GM23338 (cell line): ENCODE measurements around the gene SYNE2. TPM values are rescaled to one million over a fixed set of nuclear protein-coding genes. Genes with fewer than 3 reads are reported as not detected.

Source experiments
- ATAC-seq: fragments of 200-7000 bp; cut with Tn5 transposase; 3 replicates; pipeline ENCODE4 v1.9.1; 2020
- DNase-seq: peaks from one replicate; pipeline ENCODE4 v3.0.0-alpha.2; 2015; ENCODE audit warnings: low spot score
- H2AFZ ChIP-seq: fragments of 200-600 bp; sonication (generic); 2 replicates; pipeline ENCODE4 v1.8.0; 2016; ENCODE audit warnings: antibody characterized with exemption, mild to moderate bottlenecking, moderate library complexity
- H3F3A ChIP-seq: fragments of 200-600 bp; sonication (generic); replicated peaks from 2 replicates; pipeline ENCODE4 v1.8.0; 2017; ENCODE audit warnings: antibody characterized with exemption, mixed run types, low read depth
- H3K27ac ChIP-seq: fragments of 200-600 bp; sonication (generic); 2 replicates; pipeline ENCODE4 v1.6.1; 2016; ENCODE audit warnings: low read depth
- H3K27me3 ChIP-seq: fragments of 200-600 bp; sonication (generic); 2 replicates; pipeline ENCODE4 v1.8.0; 2016; ENCODE audit warnings: mild to moderate bottlenecking, mixed run types, moderate library complexity; ENCODE audit not compliant: insufficient read depth
- H3K36me3 ChIP-seq: fragments of 200-600 bp; sonication (generic); 2 replicates; pipeline ENCODE4 v1.8.0; 2016; ENCODE audit warnings: mild to moderate bottlenecking; ENCODE audit not compliant: insufficient read depth
- H3K4me1 ChIP-seq: fragments of 200-600 bp; sonication (generic); 2 replicates; pipeline ENCODE4 v1.8.0; 2016; ENCODE audit warnings: mild to moderate bottlenecking, moderate library complexity; ENCODE audit not compliant: insufficient read depth
- H3K4me2 ChIP-seq: fragments of 200-600 bp; sonication (generic); 2 replicates; pipeline ENCODE4 v1.7.1; 2017; ENCODE audit warnings: mixed run types
- H3K4me3 ChIP-seq: fragments of 200-600 bp; sonication (generic); 2 replicates; pipeline ENCODE4 v1.6.1; 2016; ENCODE audit warnings: mixed run types
- H3K79me2 ChIP-seq: fragments of 200-600 bp; sonication (generic); replicated peaks from 2 replicates; pipeline ENCODE4 v1.8.0; 2017; ENCODE audit warnings: mild to moderate bottlenecking; ENCODE audit not compliant: insufficient read depth
- H3K9me2 ChIP-seq: fragments of 200-600 bp; sonication (generic); 2 replicates; pipeline ENCODE4 v1.8.0; 2017; ENCODE audit not compliant: insufficient read depth
- H4K20me1 ChIP-seq: fragments of 200-600 bp; sonication (generic); replicated peaks from 2 replicates; pipeline ENCODE4 v1.8.0; 2017; ENCODE audit warnings: mild to moderate bottlenecking; ENCODE audit not compliant: insufficient read depth
- H3K27ac Mint-ChIP-seq: 2 replicates; pipeline ENCODE4 v1.8.0; 2020; ENCODE audit warnings: inconsistent platforms, mild to moderate bottlenecking, moderate library complexity, mixed read lengths
- H3K27me3 Mint-ChIP-seq: 3 replicates; pipeline ENCODE4 v1.8.0; 2022; ENCODE audit warnings: low read depth, mild to moderate bottlenecking, moderate library complexity, mixed read lengths, inconsistent platforms; ENCODE audit not compliant: insufficient read depth, poor library complexity
- H3K36me3 Mint-ChIP-seq: 3 replicates; pipeline ENCODE4 v1.8.0; 2021; ENCODE audit warnings: low read depth, mild to moderate bottlenecking, inconsistent platforms, moderate library complexity, mixed read lengths
- H3K4me1 Mint-ChIP-seq: 3 replicates; pipeline ENCODE4 v1.8.0; 2020; ENCODE audit warnings: mild to moderate bottlenecking, inconsistent platforms, mixed read lengths
- H3K4me3 Mint-ChIP-seq: 3 replicates; pipeline ENCODE4 v1.8.0; 2021; ENCODE audit warnings: moderate library complexity, mild to moderate bottlenecking, inconsistent platforms, mixed read lengths
- H3K9me3 Mint-ChIP-seq: 3 replicates; pipeline ENCODE4 v1.8.0; 2020; ENCODE audit warnings: moderate library complexity, mild to moderate bottlenecking, inconsistent platforms, mixed read lengths
- CREB1 ChIP-seq: fragments of 250-450 bp; sonication (Bioruptor Pico); IDR thresholded peaks from 2 replicates; pipeline ENCODE4 v1.5.0; 2020; ENCODE audit warnings: low read depth, mild to moderate bottlenecking, moderate library complexity
- EZH2 ChIP-seq: fragments of 200-600 bp; sonication (generic); IDR thresholded peaks from one replicate; pipeline ENCODE4 v1.8.0; 2017; ENCODE audit warnings: antibody characterized with exemption, mild to moderate bottlenecking, low read depth; ENCODE audit not compliant: unreplicated experiment
- EZH2phosphoT487 ChIP-seq: fragments of 200-600 bp; sonication (generic); IDR thresholded peaks from one replicate; pipeline ENCODE4 v1.8.1; 2018; ENCODE audit warnings: antibody characterized with exemption; ENCODE audit not compliant: unreplicated experiment
- NANOG ChIP-seq: IDR thresholded peaks from 2 replicates; pipeline ENCODE4 v1.6.1; 2016; ENCODE audit warnings: antibody characterized with exemption, borderline replicate concordance
- POLR2AphosphoS5 ChIP-seq: IDR thresholded peaks from 2 replicates; pipeline ENCODE4 v1.6.1; 2016; ENCODE audit warnings: antibody characterized with exemption, low read depth
- ZNF331 ChIP-seq: fragments of 250-450 bp; sonication (Bioruptor Pico); IDR thresholded peaks from 2 replicates; pipeline ENCODE4 v1.5.0; 2020; ENCODE audit warnings: low read depth, mild to moderate bottlenecking, moderate library complexity
- polyA plus RNA-seq: library from polyadenylated mRNA; unstranded; fragments of >200 nt; fragmentation: Nextera tagmentation; extraction: Ambion mirVana; gene quantifications from 2 replicates; pipeline ENCODE4 v1.2.1, GENCODE V29; 2016
- total RNA-seq: library from RNA; depleted of rRNA; stranded (reverse); fragments of >200 nt; shearing (Covaris generic); gene quantifications from 2 replicates; pipeline ENCODE4 v1.2.3, GENCODE V29; 2014
- TF ChIP-seq, protein P1 (sequence below), 2 experiments: fragments of 200-600 bp in 1 of 2; sonication (generic) in 1 of 2; conservative IDR thresholded peaks; 2 replicates each; pipeline versions ENCODE4 v1.5.1 to v1.6.1; 2016 to 2017; ENCODE audit warnings: antibody characterized with exemption in 2 of 2, low read depth in 2 of 2, mild to moderate bottlenecking in 2 of 2, moderate library complexity in 1 of 2
- TF ChIP-seq, protein P2 (sequence below): IDR thresholded peaks from one replicate; pipeline ENCODE4 v1.6.1; 2018; ENCODE audit warnings: antibody characterized with exemption; ENCODE audit not compliant: unreplicated experiment
- TF ChIP-seq, protein P3 (sequence below): IDR thresholded peaks from 2 replicates; pipeline ENCODE4 v1.6.1; 2016; ENCODE audit warnings: antibody characterized with exemption

Gene SYNE2
- total and polyA plus RNA-seq, 2 experiments from 2014 or later: 34.3 to 86.5 TPM

DNA sequence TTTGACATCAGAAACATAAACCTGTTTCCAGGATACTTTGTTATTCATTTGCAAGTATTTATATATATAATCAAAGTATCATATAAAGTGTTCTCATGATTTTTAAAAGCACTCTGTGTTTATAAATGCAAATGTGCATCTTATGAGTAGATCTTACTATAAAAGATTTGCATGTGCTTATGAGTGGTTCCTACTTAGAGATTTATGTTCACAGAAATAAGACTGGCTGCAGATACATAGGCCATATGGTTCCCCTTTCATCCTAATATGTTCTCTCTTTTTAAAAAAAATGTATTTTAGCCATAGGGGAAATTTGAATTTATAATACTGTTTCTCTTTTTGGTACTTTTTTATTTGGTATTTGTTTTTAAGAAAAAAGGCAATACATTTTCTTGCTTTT, 267.2 kb downstream of the SYNE2 start:
- H3K9me3 Mint-ChIP-seq: no peaks in the 10 kb centered on the region
- H3K9me2 ChIP-seq: no peaks in the 10 kb centered on the region
- peaks cover 21% of the 10 kb centered on the region for H3K36me3 Mint-ChIP-seq
- no peak overlapping the region for H3K4me2 ChIP-seq
- no peak for ATAC-seq
- H3F3A ChIP-seq: no peaks in the 10 kb centered on the region
- no peaks in the 10 kb centered on the region for H3K27me3 Mint-ChIP-seq
- H3K27ac ChIP-seq: no peak overlapping the region
- H3K27me3 ChIP-seq: no peaks in the 10 kb centered on the region
- no peak overlapping the region for H2AFZ ChIP-seq
- H3K27ac Mint-ChIP-seq: no peak overlapping the region
- no peaks in the 10 kb centered on the region for H3K4me1 ChIP-seq
- TF ChIP-seq, protein P1, sequence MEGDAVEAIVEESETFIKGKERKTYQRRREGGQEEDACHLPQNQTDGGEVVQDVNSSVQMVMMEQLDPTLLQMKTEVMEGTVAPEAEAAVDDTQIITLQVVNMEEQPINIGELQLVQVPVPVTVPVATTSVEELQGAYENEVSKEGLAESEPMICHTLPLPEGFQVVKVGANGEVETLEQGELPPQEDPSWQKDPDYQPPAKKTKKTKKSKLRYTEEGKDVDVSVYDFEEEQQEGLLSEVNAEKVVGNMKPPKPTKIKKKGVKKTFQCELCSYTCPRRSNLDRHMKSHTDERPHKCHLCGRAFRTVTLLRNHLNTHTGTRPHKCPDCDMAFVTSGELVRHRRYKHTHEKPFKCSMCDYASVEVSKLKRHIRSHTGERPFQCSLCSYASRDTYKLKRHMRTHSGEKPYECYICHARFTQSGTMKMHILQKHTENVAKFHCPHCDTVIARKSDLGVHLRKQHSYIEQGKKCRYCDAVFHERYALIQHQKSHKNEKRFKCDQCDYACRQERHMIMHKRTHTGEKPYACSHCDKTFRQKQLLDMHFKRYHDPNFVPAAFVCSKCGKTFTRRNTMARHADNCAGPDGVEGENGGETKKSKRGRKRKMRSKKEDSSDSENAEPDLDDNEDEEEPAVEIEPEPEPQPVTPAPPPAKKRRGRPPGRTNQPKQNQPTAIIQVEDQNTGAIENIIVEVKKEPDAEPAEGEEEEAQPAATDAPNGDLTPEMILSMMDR (conservative IDR thresholded peaks at IDR 0.05; ENCODE audit: low read depth in 2 of 2): no peak
- TF ChIP-seq CREB1 (CRISPR knock-in tag) (no peak), EZH2 (no peak), POLR2AphosphoS5 (no peak), ZNF331 (CRISPR knock-in tag) (no peak), NANOG (no peak)
- TF ChIP-seq, protein P2, sequence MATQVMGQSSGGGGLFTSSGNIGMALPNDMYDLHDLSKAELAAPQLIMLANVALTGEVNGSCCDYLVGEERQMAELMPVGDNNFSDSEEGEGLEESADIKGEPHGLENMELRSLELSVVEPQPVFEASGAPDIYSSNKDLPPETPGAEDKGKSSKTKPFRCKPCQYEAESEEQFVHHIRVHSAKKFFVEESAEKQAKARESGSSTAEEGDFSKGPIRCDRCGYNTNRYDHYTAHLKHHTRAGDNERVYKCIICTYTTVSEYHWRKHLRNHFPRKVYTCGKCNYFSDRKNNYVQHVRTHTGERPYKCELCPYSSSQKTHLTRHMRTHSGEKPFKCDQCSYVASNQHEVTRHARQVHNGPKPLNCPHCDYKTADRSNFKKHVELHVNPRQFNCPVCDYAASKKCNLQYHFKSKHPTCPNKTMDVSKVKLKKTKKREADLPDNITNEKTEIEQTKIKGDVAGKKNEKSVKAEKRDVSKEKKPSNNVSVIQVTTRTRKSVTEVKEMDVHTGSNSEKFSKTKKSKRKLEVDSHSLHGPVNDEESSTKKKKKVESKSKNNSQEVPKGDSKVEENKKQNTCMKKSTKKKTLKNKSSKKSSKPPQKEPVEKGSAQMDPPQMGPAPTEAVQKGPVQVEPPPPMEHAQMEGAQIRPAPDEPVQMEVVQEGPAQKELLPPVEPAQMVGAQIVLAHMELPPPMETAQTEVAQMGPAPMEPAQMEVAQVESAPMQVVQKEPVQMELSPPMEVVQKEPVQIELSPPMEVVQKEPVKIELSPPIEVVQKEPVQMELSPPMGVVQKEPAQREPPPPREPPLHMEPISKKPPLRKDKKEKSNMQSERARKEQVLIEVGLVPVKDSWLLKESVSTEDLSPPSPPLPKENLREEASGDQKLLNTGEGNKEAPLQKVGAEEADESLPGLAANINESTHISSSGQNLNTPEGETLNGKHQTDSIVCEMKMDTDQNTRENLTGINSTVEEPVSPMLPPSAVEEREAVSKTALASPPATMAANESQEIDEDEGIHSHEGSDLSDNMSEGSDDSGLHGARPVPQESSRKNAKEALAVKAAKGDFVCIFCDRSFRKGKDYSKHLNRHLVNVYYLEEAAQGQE: no peak
- TF ChIP-seq, protein P3, sequence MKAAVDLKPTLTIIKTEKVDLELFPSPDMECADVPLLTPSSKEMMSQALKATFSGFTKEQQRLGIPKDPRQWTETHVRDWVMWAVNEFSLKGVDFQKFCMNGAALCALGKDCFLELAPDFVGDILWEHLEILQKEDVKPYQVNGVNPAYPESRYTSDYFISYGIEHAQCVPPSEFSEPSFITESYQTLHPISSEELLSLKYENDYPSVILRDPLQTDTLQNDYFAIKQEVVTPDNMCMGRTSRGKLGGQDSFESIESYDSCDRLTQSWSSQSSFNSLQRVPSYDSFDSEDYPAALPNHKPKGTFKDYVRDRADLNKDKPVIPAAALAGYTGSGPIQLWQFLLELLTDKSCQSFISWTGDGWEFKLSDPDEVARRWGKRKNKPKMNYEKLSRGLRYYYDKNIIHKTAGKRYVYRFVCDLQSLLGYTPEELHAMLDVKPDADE: no peak
- no peak overlapping the region for H3K4me3 Mint-ChIP-seq
- peaks cover 4% of the 10 kb centered on the region; the same call in 1 of the 2 replicates for H3K36me3 ChIP-seq
- no peaks in the 10 kb centered on the region for H3K4me1 Mint-ChIP-seq
- H4K20me1 ChIP-seq: no peaks in the 10 kb centered on the region
- H3K4me3 ChIP-seq: no peak overlapping the region
- no peaks in the 10 kb centered on the region for H3K79me2 ChIP-seq
- DNase-seq: no peak

DNA sequence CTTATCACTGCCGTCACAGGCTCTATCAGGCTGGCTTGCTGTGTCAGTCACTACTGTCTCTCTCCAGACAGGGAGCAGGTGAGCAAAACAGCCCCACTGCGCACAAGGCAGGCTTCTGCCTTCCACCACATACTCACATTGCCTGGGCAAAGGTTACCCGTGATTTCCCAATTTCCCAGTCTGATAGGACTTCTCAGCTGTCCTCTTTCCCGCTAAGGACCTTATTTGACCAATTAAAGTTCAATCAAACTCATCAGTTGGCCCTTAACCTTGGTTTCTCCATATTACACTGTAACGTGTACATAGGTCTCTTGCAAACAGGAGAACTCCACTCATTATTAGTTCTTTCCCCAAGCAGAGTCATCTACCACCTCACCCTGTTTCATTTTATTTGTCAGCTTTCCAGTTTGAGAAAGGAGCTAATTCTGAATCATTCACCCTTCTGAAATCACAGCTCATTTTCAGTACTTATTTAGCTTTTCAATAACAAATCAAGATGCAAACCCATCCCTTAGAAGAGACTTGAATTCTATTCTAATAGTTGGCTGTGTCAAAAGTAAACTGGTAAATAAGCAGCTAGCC, 270.5 kb downstream of the SYNE2 start:
- Histone ChIP-seq H3K36me3 (peaks cover 4% of the 10 kb centered on the region; the same call in 1 of the 2 replicates), H3K9me2 (no peaks in the 10 kb centered on the region), H2AFZ (no peak overlapping the region), H3K79me2 (no peaks in the 10 kb centered on the region), H3K4me1 (no peaks in the 10 kb centered on the region), H3K4me3 (no peak overlapping the region), H3K4me2 (no peak overlapping the region), H3K27me3 (no peaks in the 10 kb centered on the region), H3K27ac (no peak overlapping the region), H3F3A (no peaks in the 10 kb centered on the region), H4K20me1 (no peaks in the 10 kb centered on the region)
- H3K36me3 Mint-ChIP-seq: peaks cover 35% of the 10 kb centered on the region
- H3K4me3 Mint-ChIP-seq: no peak overlapping the region
- DNase-seq (no peak), ATAC-seq (no peak)
- H3K4me1 Mint-ChIP-seq: no peaks in the 10 kb centered on the region
- no peak overlapping the region for H3K27ac Mint-ChIP-seq
- no peaks in the 10 kb centered on the region for H3K9me3 Mint-ChIP-seq
- H3K27me3 Mint-ChIP-seq: no peaks in the 10 kb centered on the region
- TF ChIP-seq, protein P3: no peak
- no peak for TF ChIP-seq EZH2phosphoT487
- no peak for TF ChIP-seq ZNF331 (CRISPR knock-in tag)
- TF ChIP-seq EZH2: no peak
